ENCODE results near the gene GUCA1A. TPM values are rescaled to one million over a fixed set of nuclear protein-coding genes. Genes with fewer than 3 reads are reported as not detected.

GUCA1A gene
- total RNA-seq, 2 donors from 2014 or later, result 0.14 to 0.21 TPM

GRCh38 chr6:42153921-42154320 is 19.2 kb upstream of the GUCA1A start:
- Mint-ChIP-seq H3K27ac (no peak overlapping the region), H3K36me3 (ENCODE audit: insufficient read depth in 2 of 2) (no peaks in the 10 kb centered on the region), H3K4me1 (ENCODE audit: low read depth) (no peaks in the 10 kb centered on the region), H3K27me3 (ENCODE audit: low read depth) (no peaks in the 10 kb centered on the region), H3K9me3 (no peaks in the 10 kb centered on the region), H3K4me3 (no peak overlapping the region)
- ATAC-seq (replicated peaks in 1 of 2), result no peak
- DNase-seq, result no peak

GRCh38 chr6:42154461-42155209 is 18.5 kb upstream of the GUCA1A start:
- ATAC-seq (replicated peaks in 1 of 2) (no peak), DNase-seq (no peak)
- Mint-ChIP-seq H3K27me3 (ENCODE audit: low read depth) (no peaks in the 10 kb centered on the region), H3K27ac (no peak overlapping the region), H3K4me3 (no peak overlapping the region), H3K9me3 (no peaks in the 10 kb centered on the region), H3K4me1 (ENCODE audit: low read depth) (no peaks in the 10 kb centered on the region), H3K36me3 (ENCODE audit: insufficient read depth in 2 of 2) (no peaks in the 10 kb centered on the region)

GRCh38 chr6:42155293-42155692 is 17.9 kb upstream of the GUCA1A start:
- Mint-ChIP-seq H3K4me3 (no peak overlapping the region), H3K27ac (no peak overlapping the region), H3K9me3 (no peaks in the 10 kb centered on the region), H3K4me1 (ENCODE audit: low read depth) (no peaks in the 10 kb centered on the region), H3K27me3 (ENCODE audit: low read depth) (peaks cover 1% of the 10 kb centered on the region), H3K36me3 (ENCODE audit: insufficient read depth in 2 of 2) (no peaks in the 10 kb centered on the region)
- DNase-seq (no peak), ATAC-seq (replicated peaks in 1 of 2) (no peak)

GRCh38 chr6:42156638-42157037 is 16.5 kb upstream of the GUCA1A start:
- Mint-ChIP-seq H3K27me3 (ENCODE audit: low read depth) (peaks cover 12% of the 10 kb centered on the region), H3K36me3 (ENCODE audit: insufficient read depth in 2 of 2) (no peaks in the 10 kb centered on the region), H3K9me3 (no peaks in the 10 kb centered on the region), H3K4me3 (no peak overlapping the region), H3K27ac (no peak overlapping the region), H3K4me1 (ENCODE audit: low read depth) (no peaks in the 10 kb centered on the region)
- ATAC-seq (replicated peaks in 1 of 2) (no peak), DNase-seq (no peak)

GRCh38 chr6:42158011-42158410 is 15.2 kb upstream of the GUCA1A start:
- H3K36me3 Mint-ChIP-seq (ENCODE audit: insufficient read depth in 2 of 2), result no peaks in the 10 kb centered on the region
- ATAC-seq (replicated peaks in 1 of 2), result no peak
- peaks cover 16% of the 10 kb centered on the region for H3K27me3 Mint-ChIP-seq (ENCODE audit: low read depth)
- H3K4me1 Mint-ChIP-seq (ENCODE audit: low read depth), result no peaks in the 10 kb centered on the region
- DNase-seq, result no peak
- no peak overlapping the region for H3K4me3 Mint-ChIP-seq
- no peaks in the 10 kb centered on the region for H3K9me3 Mint-ChIP-seq
- H3K27ac Mint-ChIP-seq, result no peak overlapping the region

- Mint-ChIP-seq H3K27ac (no peak overlapping the region), H3K9me3 (no peaks in the 10 kb centered on the region), H3K27me3 (ENCODE audit: low read depth) (peaks cover 16% of the 10 kb centered on the region), H3K4me3 (no peak overlapping the region), H3K4me1 (ENCODE audit: low read depth) (no peaks in the 10 kb centered on the region), H3K36me3 (ENCODE audit: insufficient read depth in 2 of 2) (no peaks in the 10 kb centered on the region)
- DNase-seq (no peak), ATAC-seq (replicated peaks in 1 of 2) (no peak)
Observed at GRCh38 chr6:42158631-42159030, 14.5 kb upstream of the GUCA1A start.

- ATAC-seq (replicated peaks in 1 of 2), result no peak
- H3K9me3 Mint-ChIP-seq, result no peaks in the 10 kb centered on the region
Observed at GRCh38 chr6:42159431-42160024, 13.6 kb upstream of the GUCA1A start.

GRCh38 chr6:42162384-42162783 is 10.8 kb upstream of the GUCA1A start:
- peaks cover 8% of the 10 kb centered on the region for H3K4me1 Mint-ChIP-seq (ENCODE audit: low read depth)
- H3K4me3 Mint-ChIP-seq, result no peak overlapping the region
- no peak for ATAC-seq (replicated peaks in 1 of 2)

More at GRCh38 chr6:42159431-42160024, 13.6 kb upstream of the GUCA1A start:
- H3K27me3 Mint-ChIP-seq (ENCODE audit: low read depth), result peaks cover 16% of the 10 kb centered on the region
- DNase-seq, result no peak
- no peaks in the 10 kb centered on the region for H3K4me1 Mint-ChIP-seq (ENCODE audit: low read depth)
- no peak overlapping the region for H3K4me3 Mint-ChIP-seq
- H3K36me3 Mint-ChIP-seq (ENCODE audit: insufficient read depth in 2 of 2), result no peaks in the 10 kb centered on the region
- no peak overlapping the region for H3K27ac Mint-ChIP-seq

GRCh38 chr6:42162812-42163211 is 10.4 kb upstream of the GUCA1A start:
- H3K4me3 Mint-ChIP-seq, result no peak overlapping the region
- no peaks in the 10 kb centered on the region for H3K36me3 Mint-ChIP-seq (ENCODE audit: insufficient read depth in 2 of 2)
- peaks cover 8% of the 10 kb centered on the region for H3K4me1 Mint-ChIP-seq (ENCODE audit: low read depth)
- H3K27ac Mint-ChIP-seq, result no peak overlapping the region
- H3K27me3 Mint-ChIP-seq (ENCODE audit: low read depth), result peaks cover 16% of the 10 kb centered on the region
- DNase-seq (no peak), ATAC-seq (replicated peaks in 1 of 2) (no peak)
- no peaks in the 10 kb centered on the region for H3K9me3 Mint-ChIP-seq

More at GRCh38 chr6:42162384-42162783, 10.8 kb upstream of the GUCA1A start:
- no peak overlapping the region for H3K27ac Mint-ChIP-seq
- H3K36me3 Mint-ChIP-seq (ENCODE audit: insufficient read depth in 2 of 2), result no peaks in the 10 kb centered on the region
- H3K27me3 Mint-ChIP-seq (ENCODE audit: low read depth), result peaks cover 16% of the 10 kb centered on the region
- DNase-seq, result no peak
- no peaks in the 10 kb centered on the region for H3K9me3 Mint-ChIP-seq

GRCh38 chr6:42163981-42164380 is 9.2 kb upstream of the GUCA1A start:
- Mint-ChIP-seq H3K27me3 (ENCODE audit: low read depth) (peaks cover 16% of the 10 kb centered on the region), H3K4me3 (no peak overlapping the region), H3K9me3 (no peaks in the 10 kb centered on the region), H3K36me3 (ENCODE audit: insufficient read depth in 2 of 2) (no peaks in the 10 kb centered on the region), H3K27ac (no peak overlapping the region), H3K4me1 (ENCODE audit: low read depth) (peaks cover 8% of the 10 kb centered on the region)
- no peak for ATAC-seq (replicated peaks in 1 of 2)
- DNase-seq, result no peak

GRCh38 chr6:42165016-42165415 is 8.1 kb upstream of the GUCA1A start:
- ATAC-seq (replicated peaks in 1 of 2) (no peak), DNase-seq (no peak)
- no peaks in the 10 kb centered on the region for H3K9me3 Mint-ChIP-seq
- H3K36me3 Mint-ChIP-seq (ENCODE audit: insufficient read depth in 2 of 2), result no peaks in the 10 kb centered on the region
- no peak overlapping the region for H3K4me3 Mint-ChIP-seq
- H3K27ac Mint-ChIP-seq, result no peak overlapping the region
- peaks cover 8% of the 10 kb centered on the region for H3K4me1 Mint-ChIP-seq (ENCODE audit: low read depth)
- peaks cover 16% of the 10 kb centered on the region for H3K27me3 Mint-ChIP-seq (ENCODE audit: low read depth)

- DNase-seq (peak; percentile 82 to 87), ATAC-seq (replicated peaks in 1 of 2) (peak; percentile 91)
- no peaks in the 10 kb centered on the region for H3K36me3 Mint-ChIP-seq (ENCODE audit: insufficient read depth in 2 of 2)
- H3K27ac Mint-ChIP-seq, result no peak overlapping the region
- H3K4me1 Mint-ChIP-seq (ENCODE audit: low read depth), result peaks cover 8% of the 10 kb centered on the region
- peaks cover 4% of the 10 kb centered on the region for H3K27me3 Mint-ChIP-seq (ENCODE audit: low read depth)
- H3K9me3 Mint-ChIP-seq, result no peaks in the 10 kb centered on the region
- H3K4me3 Mint-ChIP-seq, result no peak overlapping the region
Observed at GRCh38 chr6:42166444-42167141, 6.6 kb upstream of the GUCA1A start.

- DNase-seq (no peak), ATAC-seq (replicated peaks in 1 of 2) (no peak)
- no peaks in the 10 kb centered on the region for H3K9me3 Mint-ChIP-seq
- no peak overlapping the region for H3K27ac Mint-ChIP-seq
- H3K36me3 Mint-ChIP-seq (ENCODE audit: insufficient read depth in 2 of 2), result no peaks in the 10 kb centered on the region
- H3K4me3 Mint-ChIP-seq, result no peak overlapping the region
- peaks cover 8% of the 10 kb centered on the region for H3K4me1 Mint-ChIP-seq (ENCODE audit: low read depth)
- H3K27me3 Mint-ChIP-seq (ENCODE audit: low read depth), result no peaks in the 10 kb centered on the region
Observed at GRCh38 chr6:42168650-42169049, 4.5 kb upstream of the GUCA1A start.

Data from activated T-cell treated with anti-CD3 and anti-CD28 coated beads, Interleukin-2, amount 50 U/mL, for 72 hours (primary cell).